ENCODE results near the gene ADAMTSL2.

Gene ADAMTSL2

GRCh38 chr9:133584559-133585476 lies 50.3 kb downstream of the ADAMTSL2 start:
- in situ Hi-C loops (cut with MboI; ENCODE audit: low sequenced_read_pairs) = no loop called here

- in situ Hi-C loops (cut with MboI; ENCODE audit: low sequenced_read_pairs) = no loop called here
Observed at GRCh38 chr9:133585481-133586351, 51.2 kb downstream of the ADAMTSL2 start.

GRCh38 chr9:133587051-133587450 lies 52.5 kb downstream of the ADAMTSL2 start:
- in situ Hi-C loops (cut with MboI; ENCODE audit: low sequenced_read_pairs) = no loop called here

GRCh38 chr9:133587466-133587865 lies 53.0 kb downstream of the ADAMTSL2 start:
- in situ Hi-C loops (cut with MboI; ENCODE audit: low sequenced_read_pairs) = no loop called here

GRCh38 chr9:133589454-133590227 lies 55.1 kb downstream of the ADAMTSL2 start:
- in situ Hi-C loops (cut with MboI; ENCODE audit: low sequenced_read_pairs) = no loop called here

GRCh38 chr9:133590231-133590855 lies 55.8 kb downstream of the ADAMTSL2 start:
- in situ Hi-C loops (cut with MboI; ENCODE audit: low sequenced_read_pairs) = no loop called here

GRCh38 chr9:133591116-133591910 lies 56.8 kb downstream of the ADAMTSL2 start:
- in situ Hi-C loops (cut with MboI; ENCODE audit: low sequenced_read_pairs) = no loop called here

GRCh38 chr9:133591985-133592384 lies 57.5 kb downstream of the ADAMTSL2 start:
- in situ Hi-C loops (cut with MboI; ENCODE audit: low sequenced_read_pairs) = no loop called here

GRCh38 chr9:133592731-133593409 lies 58.4 kb downstream of the ADAMTSL2 start:
- in situ Hi-C loops (cut with MboI; ENCODE audit: low sequenced_read_pairs) = no loop called here

- in situ Hi-C loops (cut with MboI; ENCODE audit: low sequenced_read_pairs) = no loop called here
Observed at GRCh38 chr9:133593587-133594253, 59.2 kb downstream of the ADAMTSL2 start.

GRCh38 chr9:133594310-133594709 lies 59.8 kb downstream of the ADAMTSL2 start:
- in situ Hi-C loops (cut with MboI; ENCODE audit: low sequenced_read_pairs) = no loop called here

- in situ Hi-C loops (cut with MboI; ENCODE audit: low sequenced_read_pairs) = no loop called here
Observed at GRCh38 chr9:133595910-133596309, 61.4 kb downstream of the ADAMTSL2 start.

GRCh38 chr9:133597316-133597957 lies 62.9 kb downstream of the ADAMTSL2 start:
- in situ Hi-C loops (cut with MboI; ENCODE audit: low sequenced_read_pairs) = no loop called here

- in situ Hi-C loops (cut with MboI; ENCODE audit: low sequenced_read_pairs) = no loop called here
Observed at GRCh38 chr9:133598978-133599377, 64.5 kb downstream of the ADAMTSL2 start.

GRCh38 chr9:133599470-133600173 lies 65.1 kb downstream of the ADAMTSL2 start:
- in situ Hi-C loops (cut with MboI; ENCODE audit: low sequenced_read_pairs) = no loop called here

- in situ Hi-C loops (cut with MboI; ENCODE audit: low sequenced_read_pairs) = no loop called here
Observed at GRCh38 chr9:133600739-133601138, 66.2 kb downstream of the ADAMTSL2 start.

- in situ Hi-C loops (cut with MboI; ENCODE audit: low sequenced_read_pairs) = no loop called here
Observed at GRCh38 chr9:133601746-133602145, 67.2 kb downstream of the ADAMTSL2 start.

Measured in HL-60/S4 treated with retinoic acid at 250 ng/mL for 4 days and 3 days (cell line).